ENCODE measurements around the gene WRAP53. TPM values are rescaled to one million over a fixed set of nuclear protein-coding genes. Genes with fewer than 3 reads are reported as not detected.

WRAP53 gene
- polyA plus RNA-seq, 1 of the 3 experiments (the other 2 are of a cell fraction) = 8.6 TPM

GRCh38 chr17:7654832-7655540 lies 33.3 kb upstream of the WRAP53 start:
- Histone ChIP-seq H4K20me1 (ENCODE audit: insufficient read depth) (no peaks in the 10 kb centered on the region), H3K9ac (no peak overlapping the region), H3K79me2 (ENCODE audit: insufficient read depth) (no peaks in the 10 kb centered on the region), H3K4me2 (no peak overlapping the region), H3K27me3 (ENCODE audit: insufficient read depth) (peaks cover 25% of the 10 kb centered on the region), H3K9me2 (no peaks in the 10 kb centered on the region), H3K9me3 (no peaks in the 10 kb centered on the region), H2AFZ (ENCODE audit: low read depth) (no peak overlapping the region), H3K4me1 (ENCODE audit: control insufficient read depth in 1 of 2, insufficient read depth in 2 of 2, low read depth in 1 of 2, low read length in 1 of 2) (peaks cover 0 to 7% of the 10 kb centered on the region in 2 experiments; a peak in 1 of 4 replicates), H3K36me3 (replicated peaks in 1 of 2; ENCODE audit: control insufficient read depth in 1 of 2, insufficient read depth in 2 of 2, low read length in 1 of 2) (no peaks in the 10 kb centered on the region), H3F3A (replicated peaks; ENCODE audit: insufficient read depth) (peaks cover 4% of the 10 kb centered on the region), H3K4me3 (ENCODE audit: low read depth in 2 of 2, low read length in 1 of 2) (no peak overlapping the region), H3K27ac (ENCODE audit: low read depth in 2 of 2, low read length in 1 of 2) (no peak overlapping the region)
- TF ChIP-seq POLR2AphosphoS5 (IDR thresholded peaks at IDR 0.05; ENCODE audit: low read depth, low read length) (no peak), FOXM1 (IDR thresholded peaks at IDR 0.05; ENCODE audit: low read depth) (no peak), RAD21 (IDR thresholded peaks at IDR 0.05; ENCODE audit: low read length) (no peak), GABPA (IDR thresholded peaks at IDR 0.05; ENCODE audit: low read depth) (no peak), PBX3 (IDR thresholded peaks at IDR 0.05) (no peak)
- TF ChIP-seq, protein P1, sequence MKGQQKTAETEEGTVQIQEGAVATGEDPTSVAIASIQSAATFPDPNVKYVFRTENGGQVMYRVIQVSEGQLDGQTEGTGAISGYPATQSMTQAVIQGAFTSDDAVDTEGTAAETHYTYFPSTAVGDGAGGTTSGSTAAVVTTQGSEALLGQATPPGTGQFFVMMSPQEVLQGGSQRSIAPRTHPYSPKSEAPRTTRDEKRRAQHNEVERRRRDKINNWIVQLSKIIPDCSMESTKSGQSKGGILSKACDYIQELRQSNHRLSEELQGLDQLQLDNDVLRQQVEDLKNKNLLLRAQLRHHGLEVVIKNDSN (IDR thresholded peaks at IDR 0.05; ENCODE audit: borderline replicate concordance, low read depth) = no peak
- TF ChIP-seq, protein P2, sequence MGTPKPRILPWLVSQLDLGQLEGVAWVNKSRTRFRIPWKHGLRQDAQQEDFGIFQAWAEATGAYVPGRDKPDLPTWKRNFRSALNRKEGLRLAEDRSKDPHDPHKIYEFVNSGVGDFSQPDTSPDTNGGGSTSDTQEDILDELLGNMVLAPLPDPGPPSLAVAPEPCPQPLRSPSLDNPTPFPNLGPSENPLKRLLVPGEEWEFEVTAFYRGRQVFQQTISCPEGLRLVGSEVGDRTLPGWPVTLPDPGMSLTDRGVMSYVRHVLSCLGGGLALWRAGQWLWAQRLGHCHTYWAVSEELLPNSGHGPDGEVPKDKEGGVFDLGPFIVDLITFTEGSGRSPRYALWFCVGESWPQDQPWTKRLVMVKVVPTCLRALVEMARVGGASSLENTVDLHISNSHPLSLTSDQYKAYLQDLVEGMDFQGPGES (IDR thresholded peaks at IDR 0.05; ENCODE audit: low read depth, low read length) = no peak
- ChIA-PET POLR2A (no interaction called here), CTCF (interaction anchor here (1.5 to 6.5 kb wide), 3 partner anchors 16 to 33 kb away, joined by 3 to 55 read pairs (median 9); partner anchors contain the start of genes TP53 and WRAP53)
- no peak for DNase-seq
- 82% methylated on average over 16 of the region's 16 CpGs for WGBS (ENCODE audit: low lambda C conversion rate)

- no peaks in the 10 kb centered on the region for H3K79me2 ChIP-seq (ENCODE audit: insufficient read depth)
- CTCF ChIA-PET = interaction anchor here (1.5 to 6.5 kb wide), 3 partner anchors 15 to 32 kb away, joined by 3 to 55 read pairs (median 9); partner anchors contain the start of genes TP53 and WRAP53
- POLR2A ChIA-PET = no interaction called here
These were observed 32.8 kb upstream of the WRAP53 start for GRCh38 chr17:7655541-7655840.

More at GRCh38 chr17:7655541-7655840, 32.8 kb upstream of the WRAP53 start:
- H3K27me3 ChIP-seq (ENCODE audit: insufficient read depth) = peaks cover 22% of the 10 kb centered on the region
- no peak overlapping the region for H3K9ac ChIP-seq
- peaks cover 4% of the 10 kb centered on the region for H3F3A ChIP-seq (replicated peaks; ENCODE audit: insufficient read depth)
- no peak overlapping the region for H2AFZ ChIP-seq (ENCODE audit: low read depth)
- DNase-seq = no peak
- peaks cover 0 to 3% of the 10 kb centered on the region in 2 experiments; a peak in 1 of 4 replicates for H3K4me1 ChIP-seq (ENCODE audit: control insufficient read depth in 1 of 2, insufficient read depth in 2 of 2, low read depth in 1 of 2, low read length in 1 of 2)
- H3K4me2 ChIP-seq = no peak overlapping the region
- H3K4me3 ChIP-seq (ENCODE audit: low read depth in 2 of 2, low read length in 1 of 2) = no peak overlapping the region
- no peaks in the 10 kb centered on the region for H3K9me3 ChIP-seq
- no peaks in the 10 kb centered on the region for H4K20me1 ChIP-seq (ENCODE audit: insufficient read depth)
- TF ChIP-seq JUND (IDR thresholded peaks at IDR 0.05) (no peak), NFIC (IDR thresholded peaks at IDR 0.05; ENCODE audit: borderline replicate concordance) (no peak), MXI1 (IDR thresholded peaks at IDR 0.05; ENCODE audit: low read depth, low read length) (no peak), SIN3A (IDR thresholded peaks at IDR 0.05; ENCODE audit: borderline replicate concordance, low read depth, low read length) (no peak), POLR2AphosphoS5 (IDR thresholded peaks at IDR 0.05; ENCODE audit: low read depth, low read length) (no peak), ELF1 (IDR thresholded peaks at IDR 0.05) (no peak), TCF12 (IDR thresholded peaks at IDR 0.05) (no peak)
- TF ChIP-seq, protein P3, sequence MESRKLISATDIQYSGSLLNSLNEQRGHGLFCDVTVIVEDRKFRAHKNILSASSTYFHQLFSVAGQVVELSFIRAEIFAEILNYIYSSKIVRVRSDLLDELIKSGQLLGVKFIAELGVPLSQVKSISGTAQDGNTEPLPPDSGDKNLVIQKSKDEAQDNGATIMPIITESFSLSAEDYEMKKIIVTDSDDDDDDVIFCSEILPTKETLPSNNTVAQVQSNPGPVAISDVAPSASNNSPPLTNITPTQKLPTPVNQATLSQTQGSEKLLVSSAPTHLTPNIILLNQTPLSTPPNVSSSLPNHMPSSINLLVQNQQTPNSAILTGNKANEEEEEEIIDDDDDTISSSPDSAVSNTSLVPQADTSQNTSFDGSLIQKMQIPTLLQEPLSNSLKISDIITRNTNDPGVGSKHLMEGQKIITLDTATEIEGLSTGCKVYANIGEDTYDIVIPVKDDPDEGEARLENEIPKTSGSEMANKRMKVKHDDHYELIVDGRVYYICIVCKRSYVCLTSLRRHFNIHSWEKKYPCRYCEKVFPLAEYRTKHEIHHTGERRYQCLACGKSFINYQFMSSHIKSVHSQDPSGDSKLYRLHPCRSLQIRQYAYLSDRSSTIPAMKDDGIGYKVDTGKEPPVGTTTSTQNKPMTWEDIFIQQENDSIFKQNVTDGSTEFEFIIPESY (IDR thresholded peaks at IDR 0.05; ENCODE audit: borderline replicate concordance, low read depth) = no peak
- TF ChIP-seq, protein P1 (IDR thresholded peaks at IDR 0.05; ENCODE audit: borderline replicate concordance, low read depth) = no peak
- TF ChIP-seq, protein P4, sequence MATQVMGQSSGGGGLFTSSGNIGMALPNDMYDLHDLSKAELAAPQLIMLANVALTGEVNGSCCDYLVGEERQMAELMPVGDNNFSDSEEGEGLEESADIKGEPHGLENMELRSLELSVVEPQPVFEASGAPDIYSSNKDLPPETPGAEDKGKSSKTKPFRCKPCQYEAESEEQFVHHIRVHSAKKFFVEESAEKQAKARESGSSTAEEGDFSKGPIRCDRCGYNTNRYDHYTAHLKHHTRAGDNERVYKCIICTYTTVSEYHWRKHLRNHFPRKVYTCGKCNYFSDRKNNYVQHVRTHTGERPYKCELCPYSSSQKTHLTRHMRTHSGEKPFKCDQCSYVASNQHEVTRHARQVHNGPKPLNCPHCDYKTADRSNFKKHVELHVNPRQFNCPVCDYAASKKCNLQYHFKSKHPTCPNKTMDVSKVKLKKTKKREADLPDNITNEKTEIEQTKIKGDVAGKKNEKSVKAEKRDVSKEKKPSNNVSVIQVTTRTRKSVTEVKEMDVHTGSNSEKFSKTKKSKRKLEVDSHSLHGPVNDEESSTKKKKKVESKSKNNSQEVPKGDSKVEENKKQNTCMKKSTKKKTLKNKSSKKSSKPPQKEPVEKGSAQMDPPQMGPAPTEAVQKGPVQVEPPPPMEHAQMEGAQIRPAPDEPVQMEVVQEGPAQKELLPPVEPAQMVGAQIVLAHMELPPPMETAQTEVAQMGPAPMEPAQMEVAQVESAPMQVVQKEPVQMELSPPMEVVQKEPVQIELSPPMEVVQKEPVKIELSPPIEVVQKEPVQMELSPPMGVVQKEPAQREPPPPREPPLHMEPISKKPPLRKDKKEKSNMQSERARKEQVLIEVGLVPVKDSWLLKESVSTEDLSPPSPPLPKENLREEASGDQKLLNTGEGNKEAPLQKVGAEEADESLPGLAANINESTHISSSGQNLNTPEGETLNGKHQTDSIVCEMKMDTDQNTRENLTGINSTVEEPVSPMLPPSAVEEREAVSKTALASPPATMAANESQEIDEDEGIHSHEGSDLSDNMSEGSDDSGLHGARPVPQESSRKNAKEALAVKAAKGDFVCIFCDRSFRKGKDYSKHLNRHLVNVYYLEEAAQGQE (IDR thresholded peaks at IDR 0.05; ENCODE audit: low read depth, low read length) = no peak
- H3K9me2 ChIP-seq = no peaks in the 10 kb centered on the region
- 89% methylated on average over 15 of the region's 17 CpGs for WGBS (ENCODE audit: low lambda C conversion rate)
- H3K27ac ChIP-seq (ENCODE audit: low read depth in 2 of 2, low read length in 1 of 2) = no peak overlapping the region
- H3K36me3 ChIP-seq (replicated peaks in 1 of 2; ENCODE audit: control insufficient read depth in 1 of 2, insufficient read depth in 2 of 2, low read length in 1 of 2) = no peaks in the 10 kb centered on the region
